GM12892 (cell line): ENCODE data around the gene CFAP157.

Source experiments
- POLR2A ChIP-seq: IDR thresholded peaks from 2 replicates; pipeline ENCODE4 v1.6.1; 2011; ENCODE audit warnings: low read depth, low read length, control low read depth
- POLR2AphosphoS5 ChIP-seq: IDR thresholded peaks from 2 replicates; pipeline ENCODE4 v1.6.1; 2011; ENCODE audit warnings: low read depth, low read length, control low read depth
- TAF1 ChIP-seq: IDR thresholded peaks from 2 replicates; pipeline ENCODE4 v1.6.1; 2011; ENCODE audit warnings: low read depth, mild to moderate bottlenecking, control low read depth, low read length, borderline replicate concordance

DNA sequence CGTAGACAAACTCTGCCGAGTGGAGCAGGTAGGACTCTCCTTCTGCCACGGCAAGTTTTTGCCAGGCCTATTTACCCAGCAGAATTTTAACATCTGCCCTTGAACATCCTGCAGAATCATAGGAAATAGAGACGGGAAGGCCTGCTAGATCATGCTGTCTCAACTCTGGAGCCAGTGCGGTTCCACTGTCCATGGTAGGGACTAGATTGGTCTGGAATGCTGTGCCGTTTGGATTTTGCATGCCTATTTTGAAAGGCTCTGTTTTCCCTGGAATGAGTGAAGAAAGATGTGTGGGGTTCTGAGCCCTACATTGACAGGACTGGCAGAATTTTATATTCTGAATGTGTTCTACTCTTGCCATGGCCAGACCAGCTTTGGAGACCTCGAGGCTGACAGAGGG lies 33.6 kb upstream of the CFAP157 start:
- TF ChIP-seq POLR2A (no peak), POLR2AphosphoS5 (no peak), TAF1 (no peak)
